ENCODE data around the gene TMEM161A.

Gene TMEM161A

DNA sequence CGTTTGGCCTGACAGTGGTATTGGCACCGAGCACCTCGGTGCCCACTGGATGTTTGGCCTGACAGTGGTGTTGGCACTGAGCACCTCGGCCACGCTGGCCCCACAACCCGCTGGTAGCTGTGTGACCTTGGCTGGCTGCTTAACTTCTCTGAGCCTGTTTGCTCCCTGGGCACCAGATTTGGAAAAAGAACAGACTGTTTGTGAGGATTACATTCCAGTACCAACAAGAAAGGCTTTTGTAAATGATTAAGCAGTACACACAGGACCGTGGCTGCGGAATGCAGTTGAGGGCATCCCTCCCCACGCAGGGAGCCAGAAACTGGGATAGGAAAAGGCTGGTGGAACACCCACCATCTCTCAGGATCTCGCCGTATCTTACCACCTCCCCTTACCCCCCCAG is 42.6 kb downstream of the TMEM161A start:
- no peak for DNase-seq

DNA sequence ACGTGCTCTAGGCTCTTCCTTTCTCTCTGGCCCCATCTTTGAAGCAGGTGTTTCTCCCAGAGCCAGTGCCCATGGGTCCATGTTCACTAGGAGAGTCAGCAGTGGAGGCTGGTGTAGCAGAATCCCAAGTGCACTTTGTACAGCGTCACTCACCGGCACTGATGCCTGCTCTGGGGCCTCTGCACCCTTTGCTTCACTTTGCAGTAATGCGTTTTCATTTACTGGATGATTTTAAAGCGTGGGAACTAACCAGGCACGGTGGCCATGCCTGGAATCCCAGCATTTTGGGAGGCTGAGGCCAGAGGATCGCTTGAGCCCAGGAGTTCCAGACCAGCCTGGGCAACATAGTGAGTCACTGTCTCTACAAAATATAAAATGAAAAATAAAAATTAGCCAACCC is 43.8 kb downstream of the TMEM161A start:
- no peak for DNase-seq

DNA sequence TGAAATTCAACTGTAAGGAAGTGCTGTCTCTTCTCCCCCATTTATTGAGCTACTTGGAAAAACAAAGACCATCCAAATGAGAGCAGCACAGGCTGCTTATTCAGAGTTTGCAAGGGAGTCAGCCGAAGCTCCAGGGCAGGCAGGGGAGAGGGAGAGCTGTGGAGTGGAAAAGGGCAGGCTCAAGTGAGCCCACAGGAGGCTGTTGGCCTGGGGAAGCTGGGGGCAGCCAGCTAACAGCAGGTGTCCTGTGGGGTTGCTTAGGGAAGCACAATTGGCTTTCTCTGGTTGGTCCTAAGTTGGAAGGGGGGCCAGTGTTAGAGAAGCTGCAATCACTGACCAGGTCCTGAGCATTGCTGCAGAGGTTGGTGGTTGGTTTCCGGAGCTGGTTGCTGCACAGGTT is 50.6 kb downstream of the TMEM161A start:
- no peak for DNase-seq

DNA sequence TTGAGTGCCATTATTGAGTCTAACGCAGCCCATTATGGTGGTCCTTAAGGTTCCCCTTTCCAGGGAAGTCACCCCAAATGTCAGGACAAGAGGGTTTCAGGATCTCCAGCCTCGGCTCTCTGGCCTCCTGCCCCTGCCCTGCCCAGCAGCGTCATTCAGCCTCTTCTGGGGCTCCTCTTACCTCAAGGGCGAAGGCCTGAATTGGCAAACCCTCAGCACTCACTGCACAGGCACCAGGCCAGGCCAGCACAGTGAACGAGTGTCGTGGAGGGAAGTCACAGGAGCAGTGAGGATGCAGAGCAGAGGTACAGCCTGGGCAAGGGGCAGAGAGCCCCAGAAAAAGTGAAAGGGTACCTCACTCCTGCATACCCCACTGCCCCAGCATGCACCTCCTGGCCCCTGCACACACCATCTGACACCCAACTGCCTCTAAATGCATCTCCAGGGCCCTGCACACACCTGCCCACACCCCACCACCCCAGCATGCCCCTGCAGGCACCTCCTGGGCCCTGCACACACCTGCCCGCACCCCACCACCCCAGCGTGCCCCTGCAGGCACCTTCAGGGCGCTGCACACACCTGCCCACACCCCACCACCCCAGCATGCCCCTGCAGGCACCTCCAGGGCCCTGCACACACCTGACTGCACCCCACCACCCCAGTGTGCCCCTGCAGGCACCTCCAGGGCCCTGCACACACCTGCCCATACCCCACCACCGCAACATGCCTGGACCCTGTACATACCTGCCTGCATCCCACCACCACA is 54.7 kb downstream of the TMEM161A start:
- DNase-seq: no peak

DNA sequence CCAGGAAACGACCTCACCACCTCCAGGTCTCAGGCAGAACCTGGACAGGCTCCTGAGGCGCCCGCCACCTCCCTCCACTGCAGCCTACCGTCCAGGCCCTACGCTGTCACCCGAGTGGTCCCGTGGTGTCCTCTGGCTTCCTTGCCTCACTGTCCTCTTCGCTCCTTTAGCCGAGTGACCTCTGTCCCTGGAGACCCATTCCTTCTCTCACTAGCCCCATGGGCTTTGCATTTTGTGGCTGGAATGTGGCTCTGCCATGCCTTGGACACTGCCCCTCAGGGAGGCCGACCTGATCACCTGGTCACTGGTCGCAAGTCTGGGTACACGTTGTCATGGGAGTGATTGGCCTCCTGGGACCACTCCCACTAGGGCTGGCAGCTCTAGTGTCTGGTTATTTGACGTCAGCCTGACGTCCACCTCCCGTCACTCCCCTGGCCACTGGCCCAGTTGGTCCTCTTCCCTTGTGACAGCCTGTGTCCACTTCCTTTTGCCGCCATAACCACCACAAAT is 56.6 kb downstream of the TMEM161A start:
- DNase-seq: no peak

DNA sequence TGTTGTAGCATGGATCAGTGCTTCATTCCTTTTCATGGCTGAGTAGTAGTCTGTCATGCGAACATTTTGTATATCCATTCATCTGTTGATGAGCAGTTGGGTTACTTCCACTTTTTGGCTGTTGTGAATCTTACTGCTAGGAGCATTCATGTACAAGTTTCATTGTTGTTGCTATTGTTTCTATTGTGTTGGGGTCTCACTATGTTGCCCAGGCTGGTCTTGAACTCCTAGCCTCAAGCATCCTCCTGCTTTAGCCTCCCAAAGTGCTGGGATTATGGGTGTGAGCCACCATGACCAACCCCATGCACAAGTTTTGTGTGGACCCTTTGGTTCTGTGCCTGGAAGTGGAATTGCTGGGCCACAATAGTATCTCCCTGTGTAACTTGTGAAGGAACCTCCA is 58.7 kb downstream of the TMEM161A start:
- DNase-seq: no peak

DNA sequence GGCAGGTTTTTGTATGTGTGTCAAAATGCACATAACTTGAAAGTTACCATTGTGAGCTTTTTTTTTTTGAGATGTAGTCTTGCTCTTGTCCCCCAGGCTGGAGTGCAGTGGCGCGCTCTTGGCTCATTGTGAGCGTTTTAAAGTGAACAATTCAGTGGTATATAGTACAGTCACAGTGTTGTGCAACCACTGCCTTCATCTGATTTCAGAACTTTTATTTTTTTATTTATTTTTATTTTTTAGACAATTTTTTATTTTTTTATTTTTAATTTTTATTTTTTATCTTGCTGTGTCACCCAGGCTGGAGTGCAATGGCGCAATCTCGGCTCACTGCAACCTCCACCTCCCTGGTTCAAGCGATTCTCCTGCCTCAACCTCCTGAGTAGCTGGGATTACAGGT is 59.5 kb downstream of the TMEM161A start:
- DNase-seq: no peak

DNA sequence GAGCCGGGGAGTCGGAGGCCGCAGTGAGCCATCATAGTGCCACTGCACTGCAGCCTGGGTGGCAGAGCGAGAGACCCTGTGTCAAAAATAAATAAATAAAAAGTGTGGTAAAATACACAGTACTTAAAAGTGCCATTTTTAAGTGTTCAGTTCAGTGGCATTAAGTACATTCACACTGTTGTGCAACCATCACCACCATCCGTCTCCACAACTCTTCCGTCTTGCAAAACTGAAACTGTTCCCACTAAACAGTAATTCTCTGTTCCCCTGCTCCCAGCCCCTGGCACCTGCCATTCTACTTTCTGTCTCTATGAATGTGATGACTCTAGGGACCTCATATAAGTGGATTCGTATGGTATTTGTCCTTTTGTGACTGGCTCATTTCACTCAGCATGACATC is 61.2 kb downstream of the TMEM161A start:
- no peak for DNase-seq

DNA sequence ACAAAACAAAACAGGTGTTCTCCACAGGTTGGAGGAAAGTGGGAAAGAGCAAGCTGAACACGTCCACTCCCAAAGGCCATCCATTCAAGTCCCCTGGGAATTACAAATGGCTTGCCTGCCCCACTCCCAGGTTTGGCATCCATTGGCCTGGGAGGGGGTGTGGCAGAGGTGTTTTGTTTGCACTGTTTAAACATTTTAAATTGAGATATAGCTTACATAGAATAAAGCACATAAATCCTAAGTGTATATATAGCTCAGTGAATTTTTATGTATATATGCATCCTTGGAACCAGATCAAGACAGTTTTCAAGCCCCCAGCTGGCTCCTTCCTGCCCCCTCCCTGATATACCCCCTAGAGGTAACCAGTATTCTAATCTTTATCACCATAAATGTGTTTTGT is 61.8 kb downstream of the TMEM161A start:
- no peak for DNase-seq

DNA sequence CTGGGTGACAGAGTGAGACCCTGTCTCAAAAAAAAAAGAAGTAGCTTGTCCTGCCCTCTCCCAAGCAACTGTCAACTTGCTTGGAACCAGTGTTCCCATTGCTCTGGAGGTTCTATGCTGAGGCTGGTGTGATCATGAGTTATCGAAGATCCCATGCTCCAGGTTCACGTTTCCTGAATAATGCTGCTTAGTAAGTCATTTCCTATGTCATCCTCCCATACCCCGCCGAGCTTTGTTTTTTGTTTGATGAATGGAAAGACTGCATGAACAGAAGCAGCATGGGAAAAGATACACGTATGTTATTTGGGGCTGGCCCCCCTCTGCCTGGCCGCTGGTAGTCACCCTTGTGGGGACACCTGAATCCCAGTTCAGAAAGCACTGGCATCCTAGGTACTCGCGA is 63.2 kb downstream of the TMEM161A start:
- no peak for DNase-seq

DNA sequence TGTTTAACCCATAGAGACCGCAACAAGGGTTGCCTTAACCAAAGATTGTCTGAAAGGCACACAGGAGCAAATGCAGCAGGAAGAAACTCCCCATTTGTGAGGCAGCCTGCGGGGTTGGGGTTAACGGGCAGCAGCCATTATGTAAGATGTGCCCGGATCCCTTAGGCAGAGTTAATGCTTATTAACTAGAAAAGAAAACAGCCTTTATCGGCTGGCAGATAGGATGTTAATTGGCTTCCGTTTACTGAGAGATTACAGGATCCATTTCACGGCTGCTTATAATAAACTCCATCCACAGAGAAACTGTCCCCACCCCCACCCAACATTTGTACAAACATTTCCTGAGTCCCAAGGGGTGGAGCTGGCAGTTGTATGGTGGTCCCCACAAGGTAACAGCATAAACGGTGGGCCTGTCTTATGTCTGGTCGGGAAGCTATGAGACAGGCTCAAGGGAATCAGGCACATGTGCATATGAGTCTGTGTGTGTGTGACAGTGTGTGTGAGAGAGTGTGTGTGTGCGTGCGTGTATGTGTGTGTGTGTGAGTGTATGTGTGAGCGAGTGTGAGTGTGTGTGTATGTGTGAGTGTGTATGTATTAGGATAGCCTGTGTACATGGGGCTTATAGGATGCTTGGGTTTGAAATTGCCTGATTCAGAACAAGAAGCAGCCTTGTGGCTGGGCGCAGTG is 63.9 kb downstream of the TMEM161A start:
- no peak for DNase-seq

DNA sequence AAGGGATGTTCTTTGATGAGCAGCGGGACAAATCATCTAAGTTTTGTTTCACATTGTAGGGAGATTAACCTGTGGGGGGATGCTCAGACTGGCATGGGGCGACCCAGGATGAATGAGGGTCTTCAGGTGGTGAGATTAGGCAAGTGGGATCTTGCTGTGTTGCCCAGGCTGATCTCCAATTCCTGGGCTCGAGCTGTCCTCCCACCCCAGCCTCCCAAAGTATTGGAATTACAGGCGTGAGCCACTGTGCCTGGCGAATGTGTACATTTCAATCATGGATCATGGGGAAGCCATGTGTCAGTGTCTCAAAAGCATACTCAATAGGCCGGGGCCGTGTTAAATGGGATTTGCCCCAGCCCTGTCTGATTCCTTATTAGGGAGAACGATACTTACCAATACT is 66.4 kb downstream of the TMEM161A start:
- DNase-seq: no peak
